Epidermal melanocyte (primary cell): ENCODE results near the gene SNX27.
"Not testable (repeated sequence)": the region's sequence is repeated elsewhere in the genome, so short reads cannot be mapped to it uniquely, and the experiment has no call there.

ENCODE experiments used
- DNase-seq: peaks from one replicate; pipeline ENCODE4 v3.0.0; 2011; ENCODE audit warnings: low spot score; ENCODE audit not compliant: insufficient read length

SNX27 gene

DNA sequence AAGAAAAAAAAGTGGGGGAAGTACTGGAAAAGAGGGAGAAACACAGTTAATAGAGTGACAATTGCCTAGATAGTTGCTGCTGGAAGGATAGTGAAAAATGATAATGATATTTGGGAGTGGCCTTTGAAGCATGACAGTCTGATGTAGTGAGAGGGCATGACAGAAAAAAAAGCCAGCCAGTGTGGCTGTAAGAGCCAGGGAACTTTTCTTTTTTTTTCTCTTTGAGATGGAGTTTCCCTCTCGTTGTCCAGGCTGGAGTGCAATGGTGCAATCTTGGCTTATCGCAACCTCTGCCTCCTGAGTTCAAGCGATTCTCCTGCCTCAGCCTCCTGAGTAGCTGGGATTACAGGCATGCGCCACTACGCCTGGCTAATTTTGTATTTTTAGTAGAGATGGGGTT, 9.3 kb upstream of the SNX27 start:
- DNase-seq: not testable (repeated sequence)

DNA sequence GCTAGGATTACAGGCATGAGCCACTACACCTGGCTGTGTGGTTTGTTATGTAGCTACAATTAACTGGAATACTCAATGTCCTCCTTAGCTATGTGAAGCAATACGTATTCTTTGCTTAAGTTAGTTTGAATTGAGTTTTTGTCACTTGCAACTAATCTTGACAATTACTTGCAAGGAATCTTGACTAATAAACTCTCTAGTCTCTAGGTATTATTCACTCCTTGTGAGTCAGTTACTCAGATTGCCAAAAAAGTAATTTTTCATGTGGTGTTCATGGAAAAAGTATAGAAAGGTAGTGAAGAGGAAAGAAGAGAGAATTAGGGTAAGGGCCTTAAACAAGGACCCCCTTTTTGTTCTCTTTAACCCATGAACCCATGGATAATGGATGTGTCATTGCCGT, 7.6 kb upstream of the SNX27 start:
- DNase-seq: no peak

DNA sequence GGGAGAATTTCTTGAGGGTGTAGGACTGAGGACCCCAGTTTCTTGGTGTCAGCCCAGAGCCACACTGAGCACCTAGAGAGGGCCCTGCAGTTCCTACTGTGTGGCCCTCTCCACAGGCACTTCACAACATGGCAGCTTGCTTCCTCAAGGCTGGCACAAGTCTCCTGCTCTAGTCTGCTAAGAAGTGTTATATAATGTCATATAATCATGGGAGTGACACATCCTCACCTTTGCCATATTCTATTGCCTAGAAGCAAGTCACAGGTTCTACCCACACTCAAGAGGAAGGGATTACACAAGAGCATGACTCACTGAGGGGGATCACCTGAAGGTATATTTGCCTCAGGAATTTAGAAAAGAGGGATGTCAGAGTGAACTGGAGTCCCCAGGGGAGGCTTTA, 5.5 kb upstream of the SNX27 start:
- DNase-seq: no peak

DNA sequence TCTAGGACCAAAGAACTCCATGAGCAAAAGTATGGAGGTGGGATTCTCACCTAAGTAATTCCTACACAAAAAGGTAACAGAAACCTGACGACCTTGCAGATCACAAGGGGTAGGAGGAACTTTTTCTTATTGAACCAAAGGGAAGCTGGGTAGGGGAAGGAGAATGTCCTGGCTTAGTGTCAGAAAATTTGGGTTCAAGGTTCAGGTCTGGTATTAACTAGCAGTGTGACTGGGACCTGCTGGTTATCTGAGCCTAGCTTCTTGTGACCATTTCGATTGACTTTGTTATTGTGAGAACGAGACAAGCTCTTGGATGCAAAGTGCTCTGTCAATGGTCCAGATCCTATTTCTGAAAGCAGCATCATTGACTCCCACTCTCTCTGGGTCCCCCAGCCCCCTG, 5.0 kb upstream of the SNX27 start:
- DNase-seq: no peak

DNA sequence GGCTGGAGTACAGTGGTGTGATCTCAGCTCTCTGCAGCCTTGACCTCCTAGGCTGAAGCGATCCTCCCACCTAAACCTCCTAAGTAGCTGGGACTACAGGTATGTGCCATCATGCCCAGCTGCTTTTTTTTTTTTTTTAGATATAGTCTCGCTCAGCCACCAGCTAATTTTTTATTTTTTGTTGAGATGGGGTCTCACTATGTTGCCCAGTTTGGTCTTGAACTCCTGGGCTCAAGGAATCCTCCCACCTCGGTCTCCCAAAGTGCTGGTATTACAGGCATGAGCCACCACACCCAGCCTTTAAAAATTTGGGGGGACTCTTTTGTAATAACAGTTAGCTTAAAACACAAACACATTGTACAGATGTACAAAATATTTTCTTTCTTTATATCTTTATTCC, 1.7 kb upstream of the SNX27 start:
- DNase-seq: no peak

DNA sequence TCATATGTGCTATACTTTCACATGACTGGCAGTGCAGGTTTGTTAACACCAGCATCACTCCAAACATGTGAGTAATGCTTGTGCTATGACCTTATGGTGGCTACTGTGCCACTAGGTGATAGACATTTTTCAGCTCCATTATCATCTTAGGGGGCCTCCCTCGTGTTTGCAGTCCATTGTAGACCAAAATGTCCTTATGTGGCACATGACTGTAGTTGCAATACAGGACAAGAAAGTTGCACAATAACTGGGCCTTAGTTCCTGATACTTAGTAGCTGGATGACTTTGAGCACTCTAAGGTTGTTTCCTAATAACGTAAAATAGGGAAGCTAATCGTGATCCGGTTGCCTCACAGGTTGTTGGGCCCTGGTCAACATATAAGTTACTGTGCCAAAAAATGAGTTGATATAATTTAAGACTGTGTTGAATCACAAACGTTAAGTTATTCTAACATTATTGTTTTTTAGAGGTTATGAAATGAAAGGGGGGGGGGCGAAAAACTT, 511 bp upstream of the SNX27 start:
- DNase-seq: no peak

DNA sequence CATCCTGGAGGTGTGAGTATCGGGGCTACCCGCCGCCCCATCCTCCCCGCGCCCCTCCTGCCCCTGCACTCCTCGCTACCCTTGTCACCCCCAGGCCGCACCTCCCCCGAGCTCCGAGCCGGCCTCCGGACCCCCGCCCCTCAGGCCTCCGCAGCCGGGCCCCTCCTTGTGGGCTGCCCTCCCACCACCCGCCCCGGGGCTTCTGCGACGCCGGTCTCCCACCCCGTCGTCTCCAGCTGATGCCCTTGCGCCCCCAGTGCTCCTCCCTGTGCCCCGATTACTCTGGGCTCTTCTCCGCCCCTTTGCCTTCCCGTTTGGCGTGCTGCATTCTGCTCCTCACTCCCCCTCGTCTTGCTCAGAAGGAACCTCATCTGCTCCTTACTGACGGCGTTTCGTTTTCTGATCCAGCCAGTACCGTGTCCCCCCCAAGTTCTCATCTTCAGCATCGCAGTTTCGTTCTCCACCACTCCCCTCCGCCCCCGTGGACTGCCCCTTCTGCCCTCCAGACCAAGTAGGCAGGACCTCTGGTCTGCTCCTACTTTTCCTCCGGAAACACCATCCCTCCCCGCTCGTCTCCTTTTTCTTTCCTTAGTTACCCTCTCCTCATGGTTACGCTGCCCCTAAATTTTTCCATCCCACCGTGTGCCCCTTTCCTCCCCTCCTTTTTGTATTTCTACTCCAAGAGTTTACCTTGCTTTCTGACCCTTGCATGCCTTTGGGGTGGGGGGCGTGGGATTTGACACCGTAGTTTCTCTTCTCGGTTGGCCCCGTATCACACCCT, 841 bp downstream of the SNX27 start:
- DNase-seq: no peak

DNA sequence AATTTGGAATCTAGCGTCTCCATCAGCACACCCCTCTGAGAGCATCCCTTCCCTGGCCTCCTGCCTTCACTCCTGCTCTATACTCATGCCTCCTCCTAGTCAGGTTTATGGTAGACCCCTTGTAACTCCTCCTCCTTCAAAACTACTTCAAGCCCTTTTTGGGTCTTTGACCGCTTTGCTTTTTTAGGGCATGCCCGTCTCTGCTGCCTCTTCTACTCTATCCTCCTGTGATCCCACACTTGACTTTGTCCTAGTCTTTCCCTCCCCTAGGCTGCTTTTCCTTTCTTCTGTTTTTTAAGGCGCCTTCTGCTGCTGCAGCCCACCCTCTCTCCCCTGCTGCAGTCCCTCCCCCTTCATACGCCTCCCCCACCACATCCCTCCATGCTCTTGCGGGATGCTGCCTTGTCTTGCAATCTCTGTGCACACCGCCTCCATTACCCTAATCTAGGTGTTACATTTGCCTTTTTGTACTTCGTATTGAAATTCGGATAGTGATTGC, 1.5 kb downstream of the SNX27 start:
- DNase-seq: no peak

DNA sequence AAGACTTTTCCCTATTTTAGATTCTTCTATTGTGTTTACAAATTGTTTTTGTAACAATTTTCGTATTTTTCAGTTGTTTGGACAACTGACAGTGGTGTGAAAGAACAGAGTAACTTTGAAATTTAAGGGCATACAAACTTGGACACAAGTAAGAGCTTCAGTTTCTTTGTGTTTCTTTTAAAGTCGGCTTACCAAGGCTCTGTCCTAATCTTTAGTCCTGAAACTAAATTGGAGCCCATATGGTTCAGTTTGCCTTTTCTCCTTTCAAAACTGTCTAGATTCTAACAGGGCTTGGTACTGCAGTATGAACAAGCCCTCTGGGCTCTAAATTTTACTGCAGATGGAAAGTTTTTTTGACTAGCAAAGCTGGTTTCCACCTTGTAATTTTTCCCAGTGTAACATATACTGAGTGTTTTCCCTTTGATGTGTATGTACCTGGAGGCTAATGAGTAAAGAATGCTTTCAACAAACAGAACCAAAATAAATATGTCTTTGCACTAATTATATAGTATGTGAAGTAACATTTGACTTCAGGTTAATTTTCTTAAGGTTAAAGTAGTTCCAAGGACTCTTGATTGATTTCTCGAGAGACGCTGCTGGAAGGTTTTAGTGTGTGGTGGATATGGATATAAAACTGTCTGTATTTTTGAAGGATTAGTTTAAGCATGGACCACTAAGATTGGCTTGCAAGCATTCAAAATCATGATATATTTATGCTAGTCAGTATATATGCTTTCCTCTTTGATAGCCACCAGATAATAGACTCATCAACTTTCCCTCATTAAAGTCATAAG, 4.1 kb downstream of the SNX27 start:
- DNase-seq: no peak

DNA sequence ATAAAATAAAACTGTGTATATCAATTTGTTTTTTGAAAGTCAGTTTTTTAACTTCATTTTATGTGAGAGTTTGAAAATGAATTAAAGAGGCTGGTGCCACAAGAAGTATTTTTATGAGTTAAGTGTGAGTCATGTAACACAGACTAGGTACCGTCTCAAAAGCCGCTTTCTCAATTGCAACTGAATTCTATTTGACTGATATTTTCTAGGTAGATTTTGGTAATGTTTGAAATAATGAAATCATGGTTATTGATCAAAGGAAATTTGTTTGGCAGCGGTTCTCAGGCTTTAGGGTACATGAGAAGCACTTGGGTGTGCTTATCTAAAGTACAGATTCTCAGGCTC, 4.6 kb downstream of the SNX27 start:
- no peak for DNase-seq

DNA sequence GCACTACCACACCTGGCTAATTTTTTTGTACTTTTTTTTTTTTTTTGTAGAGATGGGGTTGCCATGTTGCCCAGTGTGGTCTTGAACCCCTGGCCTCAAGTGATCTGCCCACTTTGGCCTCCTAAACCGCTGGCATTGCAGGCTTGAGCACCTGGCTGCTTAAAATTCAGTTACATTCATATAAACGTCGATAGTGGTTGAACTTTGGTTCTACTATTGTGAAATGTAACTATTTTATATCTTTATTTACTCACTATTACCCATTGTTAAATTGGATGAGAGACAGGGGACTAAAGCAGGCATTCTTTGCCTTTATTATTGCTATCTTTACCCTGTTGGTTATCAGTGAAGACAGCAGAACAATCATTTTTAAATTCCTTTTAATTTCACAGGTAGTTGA, 6.2 kb downstream of the SNX27 start:
- DNase-seq: no peak

DNA sequence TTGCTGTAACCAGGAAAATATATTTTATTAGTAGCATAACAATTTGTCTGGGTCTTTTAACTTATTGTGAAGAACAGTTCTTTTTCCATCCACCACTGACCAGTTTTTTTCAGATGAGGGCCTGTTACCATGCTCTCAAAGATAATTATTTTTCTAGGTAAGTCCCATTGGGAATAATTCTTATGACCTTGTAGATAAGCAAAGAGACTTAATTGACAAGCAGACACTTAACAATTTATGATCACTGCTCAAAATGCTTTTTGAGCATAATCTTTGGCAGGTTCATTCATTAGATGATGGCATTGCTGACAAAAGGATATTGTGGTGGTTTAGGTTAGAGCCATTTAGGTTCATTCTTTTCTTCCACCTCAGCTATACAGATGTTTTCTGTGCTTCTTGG, 6.6 kb downstream of the SNX27 start:
- no peak for DNase-seq

DNA sequence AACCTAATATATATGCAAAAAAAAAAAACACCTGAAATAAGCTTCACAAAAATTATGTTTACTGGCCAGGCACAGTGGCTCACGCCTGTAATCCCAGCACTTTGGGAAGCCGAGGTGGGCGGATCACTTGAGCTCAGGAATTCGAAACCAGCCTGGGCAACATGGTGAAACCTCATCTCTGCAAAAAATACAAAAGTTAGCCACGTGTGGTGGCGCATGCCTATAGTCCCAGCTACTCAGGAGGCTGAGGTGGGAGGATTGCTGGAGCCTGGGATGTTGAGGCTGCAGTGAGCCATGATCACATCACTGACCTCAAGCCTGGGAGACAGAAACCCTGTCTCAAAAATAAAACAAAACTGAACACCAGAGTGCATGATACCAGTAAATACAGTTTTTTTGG, 7.1 kb downstream of the SNX27 start:
- not testable (repeated sequence) for DNase-seq

DNA sequence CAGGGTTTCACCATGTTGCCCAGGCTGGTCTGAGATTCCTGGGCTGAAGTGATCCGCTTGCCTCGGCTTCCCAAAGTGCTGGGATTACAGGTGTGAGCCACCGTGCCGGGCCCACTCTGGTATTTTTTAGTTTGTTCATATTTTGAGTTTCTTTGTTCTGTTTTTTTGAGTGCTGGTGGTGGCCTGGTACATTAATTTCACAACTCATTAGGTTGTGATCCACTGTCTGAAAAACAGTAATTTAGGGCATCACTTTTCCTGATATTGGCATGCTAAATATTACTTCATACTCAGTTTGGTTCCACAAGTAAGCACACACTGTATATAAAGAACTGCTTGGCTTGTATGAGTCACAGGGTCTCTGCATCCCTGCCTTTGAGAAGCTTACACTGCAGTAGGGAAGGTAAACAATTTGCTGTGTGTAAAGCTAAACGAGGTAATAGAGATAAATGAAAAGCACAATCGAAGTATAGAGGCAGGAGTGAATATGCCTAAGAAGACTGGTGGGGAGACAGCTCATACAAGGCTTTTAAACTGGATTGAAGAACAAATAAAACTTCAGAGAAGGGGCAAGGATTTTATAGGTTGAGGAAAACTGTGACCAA, 7.7 kb downstream of the SNX27 start:
- no peak for DNase-seq

DNA sequence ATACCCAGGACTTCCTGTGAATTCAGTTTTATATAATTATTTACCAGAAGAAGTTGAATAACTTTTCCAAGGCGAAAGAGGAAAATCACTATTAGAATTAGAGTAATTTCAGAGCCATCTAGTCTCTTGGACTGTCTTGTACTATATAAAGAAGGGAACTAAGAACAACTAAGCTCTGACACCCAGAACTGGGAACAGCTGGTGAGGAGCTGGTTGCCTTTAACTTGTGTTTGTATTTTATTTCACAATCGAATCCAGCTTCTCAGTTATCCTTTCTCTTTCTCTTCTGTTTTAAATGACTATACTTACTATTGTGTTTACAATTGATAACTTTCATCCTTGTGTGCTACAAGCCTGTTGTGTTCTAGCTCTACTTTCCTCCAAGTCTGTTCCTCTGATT, 8.4 kb downstream of the SNX27 start:
- no peak for DNase-seq

DNA sequence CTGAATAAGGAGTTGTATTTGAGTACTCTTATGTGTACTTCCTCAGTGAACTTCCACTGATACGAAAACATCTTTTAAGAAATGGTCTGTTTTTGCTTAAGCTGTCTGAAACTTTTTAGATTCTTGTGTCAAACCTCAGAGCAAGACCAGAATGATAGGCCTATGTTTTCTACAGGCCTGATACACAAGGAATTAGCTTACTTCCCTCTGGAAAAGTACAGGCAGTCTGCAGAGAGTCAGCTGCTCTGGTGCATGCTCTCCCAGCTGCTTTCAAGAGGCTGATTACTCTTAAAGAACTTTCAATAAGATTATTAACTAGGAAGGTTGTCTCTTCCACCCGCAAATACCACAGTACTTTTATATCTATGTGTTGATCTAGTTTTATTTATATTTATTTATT, 9.5 kb downstream of the SNX27 start:
- DNase-seq: peak; percentile 58

DNA sequence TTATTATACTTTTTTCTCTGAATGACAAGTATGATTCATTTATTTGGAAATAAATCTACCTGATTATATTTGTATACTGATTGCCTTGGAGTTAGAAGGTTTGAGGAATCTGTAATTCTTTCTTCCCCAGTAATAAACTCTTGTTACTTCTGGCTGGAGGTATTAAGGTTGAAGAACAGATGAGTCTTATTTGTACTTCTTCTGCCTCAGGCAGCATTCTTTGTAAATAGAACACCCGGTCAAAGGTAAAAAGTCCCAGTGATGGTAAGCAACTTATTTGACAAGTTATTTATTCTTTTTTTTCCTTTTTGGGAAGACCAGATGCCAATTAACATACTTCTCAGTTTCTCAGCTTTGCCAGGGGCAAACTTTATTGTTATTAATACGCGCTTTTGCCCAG, 12.9 kb downstream of the SNX27 start:
- no peak for DNase-seq

DNA sequence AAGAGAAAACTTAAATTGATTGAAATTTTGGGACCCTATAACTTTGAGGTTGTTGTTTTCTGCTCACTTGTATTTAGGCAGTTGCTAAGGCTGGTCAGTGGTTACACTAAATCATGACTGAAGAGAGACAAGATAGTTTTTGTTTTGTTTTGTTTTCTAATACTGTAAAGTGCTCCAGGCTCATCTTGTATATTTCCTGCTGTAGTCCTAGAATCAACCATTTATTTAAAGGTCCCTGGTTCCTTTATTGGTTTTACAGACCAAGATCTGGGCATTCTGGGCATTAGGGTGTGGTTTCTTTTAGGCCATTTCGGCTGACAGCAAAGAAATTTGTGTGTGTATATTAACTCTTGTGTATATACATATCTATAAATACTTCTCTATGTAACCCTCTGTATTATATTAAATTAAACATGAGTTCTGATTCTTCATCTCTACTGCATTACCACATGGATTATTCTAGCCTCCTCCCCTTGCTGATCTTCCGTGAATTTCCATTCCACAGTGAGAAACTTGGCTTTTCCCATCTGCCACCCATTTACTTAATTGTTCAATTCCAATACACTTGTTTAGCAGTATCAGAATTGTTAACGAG, 15.0 kb downstream of the SNX27 start:
- DNase-seq: peak; percentile 51

DNA sequence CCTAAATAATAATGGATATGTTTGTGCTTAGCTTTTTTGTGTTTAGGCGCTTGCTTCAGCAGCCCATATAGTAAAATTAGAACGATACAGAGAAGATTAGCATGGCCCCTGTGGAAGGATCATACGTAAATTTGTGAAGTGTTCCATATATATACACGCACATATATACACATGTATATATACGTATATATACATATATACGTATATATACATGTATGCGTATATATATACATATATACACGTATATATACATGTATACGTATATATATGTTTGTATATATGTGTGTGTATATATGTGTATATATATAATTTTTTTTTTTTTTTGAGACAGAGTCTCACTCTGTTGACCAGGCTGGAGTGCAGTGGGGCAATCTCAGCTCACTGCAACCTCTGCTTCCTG, 17.4 kb downstream of the SNX27 start:
- no peak for DNase-seq

DNA sequence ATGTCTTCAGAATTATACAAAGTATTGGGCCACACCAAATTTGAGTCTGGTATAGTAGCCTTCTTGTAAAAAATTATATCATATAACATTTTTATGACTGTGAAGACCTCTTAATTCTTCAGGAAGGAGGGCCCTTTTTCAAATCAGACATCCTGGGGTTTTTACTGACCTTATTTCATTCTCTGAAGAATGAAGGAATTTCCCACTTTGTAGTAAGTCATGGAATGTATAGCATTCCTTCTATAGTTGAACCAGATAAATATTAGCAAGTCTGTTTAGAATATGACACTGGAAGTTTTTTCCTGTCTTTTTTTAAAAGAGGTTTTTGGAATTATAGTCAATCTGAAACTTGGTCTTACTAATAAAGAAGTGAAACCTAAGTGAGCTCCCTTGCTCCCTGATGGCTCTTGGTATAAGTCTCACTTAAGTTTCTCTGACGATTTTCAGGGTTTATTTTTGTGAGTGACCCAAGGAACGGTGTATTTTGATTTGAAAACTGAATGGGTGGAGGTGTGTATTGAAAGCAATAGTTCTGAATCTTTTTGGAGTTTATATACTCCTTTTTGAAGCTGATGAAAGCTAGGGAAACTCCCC, 23.7 kb downstream of the SNX27 start:
- DNase-seq: no peak

DNA sequence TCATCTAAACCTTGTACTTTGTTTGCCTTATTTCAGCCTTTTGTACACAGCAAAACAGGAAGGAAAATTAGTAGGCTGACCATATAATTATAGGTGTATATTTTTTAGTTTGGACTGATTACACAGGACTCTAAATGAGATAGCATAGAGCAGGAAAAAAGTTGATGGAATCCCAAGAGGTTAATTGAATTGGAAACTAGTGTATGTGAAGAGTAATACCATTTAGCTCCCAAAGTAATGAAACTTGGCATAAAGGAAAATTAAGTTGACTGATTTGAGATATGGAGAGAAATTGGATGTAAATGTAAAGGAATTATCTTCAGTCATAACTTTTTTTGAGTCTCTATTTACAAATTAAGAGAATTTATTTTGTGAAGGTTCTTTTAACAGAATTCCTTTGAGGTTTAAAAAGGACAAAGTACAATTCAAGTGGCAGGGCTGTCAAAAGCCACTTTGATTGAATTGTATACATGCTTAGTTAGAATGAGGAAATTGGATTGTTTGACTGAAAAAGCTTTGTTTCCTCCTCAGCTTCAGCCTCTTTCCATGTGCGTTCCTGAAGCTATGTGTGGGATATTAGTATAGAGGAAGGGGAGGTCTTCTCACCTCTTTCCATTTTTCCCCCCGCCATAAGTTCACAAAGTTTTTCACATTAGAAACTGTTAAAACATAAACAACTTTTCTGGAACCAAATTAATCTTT, 26.4 kb downstream of the SNX27 start:
- no peak for DNase-seq
